ENCODE results near the gene RPS15.

RPS15 gene

GRCh38 chr19:1438035-1438932 is at the start of gene RPS15:
Gene RPS15, plus strand, starts transcription at chr19:1438396. Its CDS starts 30 bp downstream, at chr19:1438426.
- peak within 1 kb of the TSS; percentile 95 for H3K4me3 ChIP-seq (ENCODE audit: low read depth, low read length)
- no peaks in the 10 kb centered on the region for H3K9me3 ChIP-seq (ENCODE audit: control insufficient read depth, insufficient read depth, low read depth, low read length)
- peaks cover 5% of the 10 kb centered on the region for H3K4me1 ChIP-seq (ENCODE audit: control insufficient read depth, insufficient read depth, low read length)
- H3K27me3 ChIP-seq (ENCODE audit: control insufficient read depth, insufficient read depth, low read length), result no peaks in the 10 kb centered on the region
- peak within 1 kb of the TSS; percentile 98 for H3K27ac ChIP-seq (ENCODE audit: low read depth, low read length)
- H3K36me3 ChIP-seq (ENCODE audit: control insufficient read depth, insufficient read depth, low read length), result peaks cover 54% of the 10 kb centered on the region
- peak within 1 kb of the TSS; percentile 97 for H3K9ac ChIP-seq (ENCODE audit: low read length)

GRCh38 chr19:1388637-1389026 is 49.6 kb upstream of the RPS15 start:
- Histone ChIP-seq H3K27ac (ENCODE audit: low read depth, low read length) (no peak overlapping the region), H3K36me3 (ENCODE audit: control insufficient read depth, insufficient read depth, low read length) (peaks cover 40% of the 10 kb centered on the region)

DNA sequence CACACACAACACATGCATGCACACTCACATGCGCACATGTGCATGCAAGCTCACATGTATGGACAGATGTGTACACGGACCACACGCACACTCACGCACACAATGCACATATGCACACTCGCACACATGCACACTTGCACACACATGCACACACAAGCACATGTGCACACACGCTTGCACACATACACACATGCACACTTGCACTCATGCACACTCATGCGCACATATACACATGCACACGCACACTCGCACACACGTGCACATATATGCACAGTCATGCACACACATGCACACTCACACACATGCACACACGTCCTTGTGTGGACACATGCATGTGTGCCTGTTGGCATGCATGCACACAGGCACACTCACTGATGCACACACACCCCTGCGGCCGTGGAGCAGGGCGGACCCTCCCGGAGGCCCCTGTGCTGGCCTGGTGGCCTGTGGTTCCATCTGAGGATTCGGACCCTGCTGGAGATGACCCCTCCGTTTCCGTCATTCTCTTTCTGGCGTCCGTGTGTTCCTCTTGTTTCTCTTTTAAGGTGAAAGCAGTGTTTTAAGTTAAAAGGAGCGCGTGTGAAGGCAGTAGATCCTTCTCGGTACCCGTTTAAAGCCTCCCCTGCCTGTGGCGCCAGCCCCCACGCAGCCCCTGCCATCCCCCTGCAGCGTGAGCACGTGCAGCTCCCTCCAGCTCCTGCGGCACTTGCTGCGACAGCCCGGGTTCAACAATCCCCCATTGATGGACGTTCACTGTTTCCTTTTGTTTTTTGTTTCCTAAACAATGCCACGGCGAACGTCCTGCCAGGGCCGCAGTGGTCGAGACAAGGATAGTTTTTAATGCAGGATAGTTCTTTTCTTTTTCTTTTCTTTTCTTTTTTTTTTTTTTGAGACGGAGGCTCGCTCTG is 48.9 kb upstream of the RPS15 start:
- Histone ChIP-seq H3K9me3 (ENCODE audit: control insufficient read depth, insufficient read depth, low read depth, low read length) (no peaks in the 10 kb centered on the region), H3K27me3 (ENCODE audit: control insufficient read depth, insufficient read depth, low read length) (no peaks in the 10 kb centered on the region), H3K27ac (ENCODE audit: low read depth, low read length) (no peak overlapping the region), H3K4me1 (ENCODE audit: control insufficient read depth, insufficient read depth, low read length) (no peaks in the 10 kb centered on the region), H3K9ac (ENCODE audit: low read length) (no peak overlapping the region), H3K36me3 (ENCODE audit: control insufficient read depth, insufficient read depth, low read length) (peaks cover 40% of the 10 kb centered on the region), H3K4me3 (ENCODE audit: low read depth, low read length) (no peak overlapping the region)

More at GRCh38 chr19:1388637-1389026, 49.6 kb upstream of the RPS15 start:
- Histone ChIP-seq H3K4me1 (ENCODE audit: control insufficient read depth, insufficient read depth, low read length) (no peaks in the 10 kb centered on the region), H3K27me3 (ENCODE audit: control insufficient read depth, insufficient read depth, low read length) (no peaks in the 10 kb centered on the region), H3K4me3 (ENCODE audit: low read depth, low read length) (no peak overlapping the region), H3K9me3 (ENCODE audit: control insufficient read depth, insufficient read depth, low read depth, low read length) (no peaks in the 10 kb centered on the region), H3K9ac (ENCODE audit: low read length) (no peak overlapping the region)

DNA sequence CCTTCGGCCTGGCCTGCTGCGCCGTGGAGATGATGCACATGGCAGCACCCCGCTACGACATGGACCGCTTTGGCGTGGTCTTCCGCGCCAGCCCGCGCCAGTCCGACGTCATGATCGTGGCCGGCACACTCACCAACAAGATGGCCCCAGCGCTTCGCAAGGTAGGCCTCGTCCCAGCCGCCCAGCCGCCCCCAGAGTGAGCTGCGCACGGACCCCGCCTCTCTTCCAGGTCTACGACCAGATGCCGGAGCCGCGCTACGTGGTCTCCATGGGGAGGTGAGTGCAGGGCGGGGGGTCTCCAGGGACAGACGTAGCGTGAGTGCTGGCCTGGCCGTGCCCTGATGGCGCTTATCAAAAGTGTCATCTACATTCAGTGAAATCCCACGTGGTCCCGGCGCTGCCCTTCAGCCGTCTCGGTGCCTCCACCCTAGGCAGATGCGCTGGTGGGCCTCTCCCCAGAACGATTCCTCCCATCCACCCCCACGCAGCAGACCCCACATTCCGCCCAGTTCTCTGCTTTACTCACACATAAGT is 47.2 kb upstream of the RPS15 start:
- Histone ChIP-seq H3K27ac (ENCODE audit: low read depth, low read length) (no peak overlapping the region), H3K4me1 (ENCODE audit: control insufficient read depth, insufficient read depth, low read length) (peaks cover 3% of the 10 kb centered on the region; the same call in 1 of the 2 replicates), H3K36me3 (ENCODE audit: control insufficient read depth, insufficient read depth, low read length) (peaks cover 40% of the 10 kb centered on the region), H3K27me3 (ENCODE audit: control insufficient read depth, insufficient read depth, low read length) (no peaks in the 10 kb centered on the region), H3K4me3 (ENCODE audit: low read depth, low read length) (no peak overlapping the region), H3K9ac (ENCODE audit: low read length) (no peak overlapping the region), H3K9me3 (ENCODE audit: control insufficient read depth, insufficient read depth, low read depth, low read length) (no peaks in the 10 kb centered on the region)

GRCh38 chr19:1392407-1392806 is 45.8 kb upstream of the RPS15 start:
- H3K27me3 ChIP-seq (ENCODE audit: control insufficient read depth, insufficient read depth, low read length), result no peaks in the 10 kb centered on the region
- no peak overlapping the region for H3K27ac ChIP-seq (ENCODE audit: low read depth, low read length)
- peaks cover 40% of the 10 kb centered on the region for H3K36me3 ChIP-seq (ENCODE audit: control insufficient read depth, insufficient read depth, low read length)
- no peak overlapping the region for H3K4me3 ChIP-seq (ENCODE audit: low read depth, low read length)
- H3K9me3 ChIP-seq (ENCODE audit: control insufficient read depth, insufficient read depth, low read depth, low read length), result no peaks in the 10 kb centered on the region
- no peak overlapping the region for H3K9ac ChIP-seq (ENCODE audit: low read length)
- peaks cover 6% of the 10 kb centered on the region; the same call in 1 of the 2 replicates for H3K4me1 ChIP-seq (ENCODE audit: control insufficient read depth, insufficient read depth, low read length)

DNA sequence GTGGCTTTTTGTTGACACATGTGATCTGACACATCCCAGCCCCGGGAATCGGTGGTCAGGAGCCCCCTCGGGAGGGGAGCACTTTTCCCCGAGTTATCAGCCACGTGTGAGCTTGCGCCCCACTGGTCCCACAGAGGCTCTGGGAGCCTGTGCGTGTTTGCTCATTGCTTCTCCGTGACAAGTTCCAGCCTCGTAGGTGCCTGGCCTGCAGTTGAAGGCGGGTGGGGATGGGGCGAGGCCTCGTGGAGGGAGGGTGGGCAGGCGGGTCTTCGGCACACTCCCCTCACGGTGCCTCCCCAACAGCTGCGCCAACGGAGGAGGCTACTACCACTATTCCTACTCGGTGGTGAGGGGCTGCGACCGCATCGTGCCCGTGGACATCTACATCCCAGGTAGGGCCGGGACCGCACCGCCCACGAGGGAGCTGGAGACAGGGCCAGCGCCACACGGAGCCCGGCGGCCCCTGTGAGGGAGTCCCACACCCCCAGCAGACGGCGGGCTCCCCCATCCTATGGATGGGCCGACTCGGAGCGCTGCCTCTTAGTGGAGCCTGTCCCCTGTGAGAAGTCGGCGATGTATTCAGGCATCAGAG is 45.2 kb upstream of the RPS15 start:
- Histone ChIP-seq H3K36me3 (ENCODE audit: control insufficient read depth, insufficient read depth, low read length) (peaks cover 40% of the 10 kb centered on the region), H3K27me3 (ENCODE audit: control insufficient read depth, insufficient read depth, low read length) (no peaks in the 10 kb centered on the region), H3K9me3 (ENCODE audit: control insufficient read depth, insufficient read depth, low read depth, low read length) (no peaks in the 10 kb centered on the region), H3K9ac (ENCODE audit: low read length) (no peak overlapping the region), H3K4me3 (ENCODE audit: low read depth, low read length) (no peak overlapping the region), H3K27ac (ENCODE audit: low read depth, low read length) (no peak overlapping the region), H3K4me1 (ENCODE audit: control insufficient read depth, insufficient read depth, low read length) (peaks cover 6% of the 10 kb centered on the region; the same call in 1 of the 2 replicates)

DNA sequence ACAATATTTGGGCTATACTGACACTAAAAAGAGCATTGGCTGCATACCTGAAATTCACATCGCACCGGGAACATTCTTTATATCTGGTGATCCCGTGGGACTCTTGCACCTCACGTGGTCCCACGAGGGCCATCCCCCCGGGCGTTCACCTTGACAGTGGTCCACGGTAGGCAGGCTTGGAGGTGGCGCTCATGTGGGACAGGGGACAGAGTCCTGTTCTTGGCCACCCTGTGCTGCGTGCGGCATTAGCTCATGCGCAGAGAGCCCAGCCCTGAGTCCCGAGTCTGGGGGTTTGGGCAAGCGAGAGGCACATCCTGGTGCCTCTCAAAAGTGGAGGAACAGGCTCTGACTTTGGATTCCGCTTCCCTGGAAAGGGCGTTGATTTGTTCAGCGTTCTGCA is 44.4 kb upstream of the RPS15 start:
- Histone ChIP-seq H3K9me3 (ENCODE audit: control insufficient read depth, insufficient read depth, low read depth, low read length) (no peaks in the 10 kb centered on the region), H3K27me3 (ENCODE audit: control insufficient read depth, insufficient read depth, low read length) (no peaks in the 10 kb centered on the region), H3K4me1 (ENCODE audit: control insufficient read depth, insufficient read depth, low read length) (peaks cover 6% of the 10 kb centered on the region; the same call in 1 of the 2 replicates), H3K4me3 (ENCODE audit: low read depth, low read length) (no peak overlapping the region), H3K36me3 (ENCODE audit: control insufficient read depth, insufficient read depth, low read length) (peaks cover 38% of the 10 kb centered on the region), H3K27ac (ENCODE audit: low read depth, low read length) (no peak overlapping the region), H3K9ac (ENCODE audit: low read length) (no peak overlapping the region)

- Histone ChIP-seq H3K36me3 (ENCODE audit: control insufficient read depth, insufficient read depth, low read length) (peaks cover 31% of the 10 kb centered on the region), H3K27me3 (ENCODE audit: control insufficient read depth, insufficient read depth, low read length) (no peaks in the 10 kb centered on the region), H3K4me3 (ENCODE audit: low read depth, low read length) (no peak overlapping the region)
Observed at GRCh38 chr19:1394252-1395193, 43.7 kb upstream of the RPS15 start.

DNA sequence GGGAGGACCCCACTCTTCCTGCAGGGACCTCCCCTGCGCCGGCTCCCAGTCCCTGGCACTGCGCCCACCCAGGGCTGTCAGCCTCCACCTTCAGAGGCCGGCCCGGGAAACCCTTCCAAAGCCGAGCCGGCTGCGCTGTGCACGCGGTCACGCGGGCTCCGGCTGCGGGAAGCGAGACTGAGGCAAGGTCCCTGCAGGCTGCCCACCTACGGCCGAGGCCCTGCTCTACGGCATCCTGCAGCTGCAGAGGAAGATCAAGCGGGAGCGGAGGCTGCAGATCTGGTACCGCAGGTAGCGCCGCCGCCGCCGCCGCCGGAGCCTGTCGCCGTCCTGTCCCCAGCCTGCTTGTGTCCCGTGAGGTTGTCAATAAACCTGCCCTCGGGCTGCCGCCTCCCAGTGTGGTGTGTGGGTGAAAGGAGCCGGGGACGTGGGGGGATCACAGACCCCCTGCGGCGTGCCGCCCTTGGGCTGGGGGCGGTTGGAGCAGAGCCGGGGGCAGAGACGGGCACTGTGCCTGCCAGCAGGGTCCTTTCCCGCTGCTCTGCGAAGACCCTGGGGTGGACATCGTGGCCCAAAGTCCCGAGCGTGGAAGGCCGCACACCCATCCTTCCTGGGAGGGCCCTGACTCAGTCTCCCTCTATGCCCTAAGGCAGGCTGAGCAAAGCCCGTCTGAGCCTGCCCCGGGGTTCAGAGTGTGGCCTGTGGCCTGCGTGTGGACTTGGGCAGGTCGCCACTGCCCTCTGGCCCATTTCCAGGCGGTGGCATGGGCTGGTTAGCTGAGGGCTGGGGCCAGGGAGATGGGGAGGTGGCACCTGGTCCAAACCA is 42.8 kb upstream of the RPS15 start:
- Histone ChIP-seq H3K27me3 (ENCODE audit: control insufficient read depth, insufficient read depth, low read length) (no peaks in the 10 kb centered on the region), H3K36me3 (ENCODE audit: control insufficient read depth, insufficient read depth, low read length) (peaks cover 27% of the 10 kb centered on the region), H3K9ac (ENCODE audit: low read length) (no peak overlapping the region), H3K9me3 (ENCODE audit: control insufficient read depth, insufficient read depth, low read depth, low read length) (no peaks in the 10 kb centered on the region), H3K4me3 (ENCODE audit: low read depth, low read length) (no peak overlapping the region), H3K4me1 (ENCODE audit: control insufficient read depth, insufficient read depth, low read length) (peaks cover 6% of the 10 kb centered on the region; the same call in 1 of the 2 replicates), H3K27ac (ENCODE audit: low read depth, low read length) (no peak overlapping the region)

More at GRCh38 chr19:1394252-1395193, 43.7 kb upstream of the RPS15 start:
- H3K4me1 ChIP-seq (ENCODE audit: control insufficient read depth, insufficient read depth, low read length), result peaks cover 6% of the 10 kb centered on the region; the same call in 1 of the 2 replicates
- H3K27ac ChIP-seq (ENCODE audit: low read depth, low read length), result no peak overlapping the region
- no peaks in the 10 kb centered on the region for H3K9me3 ChIP-seq (ENCODE audit: control insufficient read depth, insufficient read depth, low read depth, low read length)
- H3K9ac ChIP-seq (ENCODE audit: low read length), result no peak overlapping the region

Measured in HUES6 (cell line).